MM.1S (cell line): ENCODE results near the gene ARMCX5.

Experiments
- DNase-seq: peaks from one replicate; pipeline ENCODE4 v3.0.0-alpha.2; 2015
- H2AFZ ChIP-seq: fragments of 300-600 bp; sonication (generic); 2 replicates; pipeline ENCODE4 v1.6.0; 2016; ENCODE audit warnings: antibody characterized with exemption, low read length
- H3F3A ChIP-seq: fragments of 300-600 bp; sonication (generic); 2 replicates; pipeline ENCODE4 v1.6.1; 2016; ENCODE audit warnings: mild to moderate bottlenecking, antibody characterized with exemption, low read length, moderate library complexity, mixed read lengths; ENCODE audit not compliant: insufficient read depth
- H3K27ac ChIP-seq: fragments of 300-600 bp; sonication (generic); 2 replicates; pipeline ENCODE4 v1.5.1; 2016; ENCODE audit warnings: mild to moderate bottlenecking, low read length
- H3K27me3 ChIP-seq: fragments of 300-600 bp; sonication (generic); replicated peaks from 2 replicates; pipeline ENCODE4 v1.6.0; 2016; ENCODE audit warnings: low read length; ENCODE audit not compliant: insufficient read depth
- H3K36me3 ChIP-seq: fragments of 300-600 bp; sonication (generic); replicated peaks from 2 replicates; pipeline ENCODE4 v1.6.1; 2016; ENCODE audit warnings: mild to moderate bottlenecking, low read length, mixed read lengths; ENCODE audit not compliant: insufficient read depth
- H3K4me1 ChIP-seq: fragments of 300-600 bp; sonication (generic); 2 replicates; pipeline ENCODE4 v1.6.1; 2016; ENCODE audit warnings: low read length, mixed read lengths
- H3K4me2 ChIP-seq: fragments of 300-600 bp; sonication (generic); 2 replicates; pipeline ENCODE4 v1.6.0; 2016; ENCODE audit warnings: low read depth, low read length
- H3K4me3 ChIP-seq: fragments of 300-600 bp; sonication (generic); 2 replicates; pipeline ENCODE4 v1.5.1; 2016; ENCODE audit warnings: low read length, mixed read lengths
- H3K79me2 ChIP-seq: fragments of 300-600 bp; sonication (generic); 2 replicates; pipeline ENCODE4 v1.6.1; 2016; ENCODE audit warnings: mixed run types, low read length, mixed read lengths
- H3K9ac ChIP-seq: fragments of 300-600 bp; sonication (generic); 2 replicates; pipeline ENCODE4 v1.6.1; 2016; ENCODE audit warnings: low read length, mixed read lengths
- H3K9me2 ChIP-seq: fragments of 300-600 bp; sonication (generic); replicated peaks from 2 replicates; pipeline ENCODE4 v1.6.1; 2016; ENCODE audit warnings: mild to moderate bottlenecking, low read length, mixed read lengths; ENCODE audit not compliant: insufficient read depth
- H3K9me3 ChIP-seq: fragments of 300-600 bp; sonication (generic); replicated peaks from 2 replicates; pipeline ENCODE4 v1.6.1; 2016; ENCODE audit warnings: mild to moderate bottlenecking, low read length, mixed read lengths; ENCODE audit not compliant: insufficient read depth
- H4K20me1 ChIP-seq: fragments of 300-600 bp; sonication (generic); 2 replicates; pipeline ENCODE4 v1.6.1; 2016; ENCODE audit warnings: mild to moderate bottlenecking, low read length, moderate library complexity, mixed read lengths; ENCODE audit not compliant: insufficient read depth
- CTCF ChIP-seq: fragments of 300-600 bp; sonication (generic); IDR thresholded peaks from 2 replicates; pipeline ENCODE4 v1.5.1; 2016; ENCODE audit warnings: antibody characterized with exemption, low read length, mixed read lengths
- EZH2 ChIP-seq: fragments of 300-600 bp; sonication (generic); optimal IDR thresholded peaks from 2 replicates; pipeline ENCODE3; 2017; ENCODE audit warnings: low read depth, mild to moderate bottlenecking, antibody characterized with exemption, low read length, mixed read lengths
- EZH2phosphoT487 ChIP-seq: fragments of 300-600 bp; sonication (generic); IDR thresholded peaks from 2 replicates; pipeline ENCODE4 v1.6.1; 2018; ENCODE audit warnings: antibody characterized with exemption, low read length

ARMCX5 gene

GRCh38 chrX:102580891-102581290 lies 18.4 kb upstream of the ARMCX5 start:
- Histone ChIP-seq H3K79me2 (no peaks in the 10 kb centered on the region), H2AFZ (no peak overlapping the region), H3K4me2 (no peak overlapping the region), H3K9me3 (no peaks in the 10 kb centered on the region), H3K9ac (no peak overlapping the region), H3F3A (no peaks in the 10 kb centered on the region), H3K9me2 (no peaks in the 10 kb centered on the region), H3K27me3 (no peaks in the 10 kb centered on the region), H4K20me1 (no peaks in the 10 kb centered on the region), H3K27ac (no peak overlapping the region), H3K4me1 (no peaks in the 10 kb centered on the region), H3K4me3 (no peak overlapping the region), H3K36me3 (no peaks in the 10 kb centered on the region)
- TF ChIP-seq CTCF, result no peak
- TF ChIP-seq EZH2phosphoT487, result no peak
- no peak for TF ChIP-seq EZH2
- no peak for DNase-seq

GRCh38 chrX:102593367-102593766 lies 5.9 kb upstream of the ARMCX5 start:
- no peaks in the 10 kb centered on the region for H4K20me1 ChIP-seq
- DNase-seq, result no peak

GRCh38 chrX:102599951-102600579 lies 750 bp downstream of the ARMCX5 start:
- DNase-seq, result no peak
- no peak overlapping the region for H3K4me2 ChIP-seq
- H3K27me3 ChIP-seq, result no peaks in the 10 kb centered on the region
- no peaks in the 10 kb centered on the region for H4K20me1 ChIP-seq
- TF ChIP-seq EZH2 (no peak), CTCF (no peak), EZH2phosphoT487 (no peak)
- H3K9me3 ChIP-seq, result no peaks in the 10 kb centered on the region
- no peak overlapping the region for H3K9ac ChIP-seq
- H3K9me2 ChIP-seq, result no peaks in the 10 kb centered on the region
- H3K79me2 ChIP-seq, result no peaks in the 10 kb centered on the region
- no peak overlapping the region for H2AFZ ChIP-seq
- no peak overlapping the region for H3K27ac ChIP-seq
- no peaks in the 10 kb centered on the region for H3F3A ChIP-seq
- H3K4me1 ChIP-seq, result no peaks in the 10 kb centered on the region
- no peak overlapping the region for H3K4me3 ChIP-seq
- no peaks in the 10 kb centered on the region for H3K36me3 ChIP-seq

More at GRCh38 chrX:102593367-102593766, 5.9 kb upstream of the ARMCX5 start:
- TF ChIP-seq EZH2 (no peak), CTCF (no peak), EZH2phosphoT487 (no peak)
- Histone ChIP-seq H3K27me3 (no peaks in the 10 kb centered on the region), H3K4me3 (no peak overlapping the region), H3K9me3 (no peaks in the 10 kb centered on the region), H3K4me1 (no peaks in the 10 kb centered on the region), H3F3A (no peaks in the 10 kb centered on the region), H3K9me2 (no peaks in the 10 kb centered on the region), H3K9ac (no peak overlapping the region), H2AFZ (no peak overlapping the region), H3K36me3 (no peaks in the 10 kb centered on the region), H3K4me2 (no peak overlapping the region), H3K79me2 (no peaks in the 10 kb centered on the region), H3K27ac (no peak overlapping the region)
